AG10803 (cell line): ENCODE measurements around the gene DGLUCY.
"Not testable (repeated sequence)": the region's sequence is repeated elsewhere in the genome, so short reads cannot be mapped to it uniquely, and the experiment has no call there.

Experiments
- DNase-seq: peaks from one replicate; pipeline ENCODE4 v3.0.0; 2010; ENCODE audit warnings: low read depth
- H3K4me3 ChIP-seq: 2 replicates; pipeline ENCODE4 v1.5.1; 2011; ENCODE audit warnings: mild to moderate bottlenecking, low read length, control low read depth
- CTCF ChIP-seq: conservative IDR thresholded peaks from 2 replicates; pipeline ENCODE4 v1.5.1; 2011; ENCODE audit warnings: mild to moderate bottlenecking, low read length, control low read depth, inconsistent platforms

DGLUCY gene

GRCh38 chr14:91092073-91092472 lies 21.8 kb upstream of the DGLUCY start:
- H3K4me3 ChIP-seq: no peak overlapping the region
- no peak for DNase-seq
- TF ChIP-seq CTCF: no peak

- not testable (repeated sequence) for DNase-seq, H3K4me3 ChIP-seq
Measured at GRCh38 chr14:91093743-91094472, 20.0 kb upstream of the DGLUCY start.

GRCh38 chr14:91094772-91095171 lies 19.1 kb upstream of the DGLUCY start:
- no peak for TF ChIP-seq CTCF
- no peak overlapping the region for H3K4me3 ChIP-seq
- DNase-seq: no peak

- no peak overlapping the region for H3K4me3 ChIP-seq
- DNase-seq: no peak
- no peak for TF ChIP-seq CTCF
Measured at GRCh38 chr14:91095178-91095577, 18.7 kb upstream of the DGLUCY start.

- not testable (repeated sequence) for DNase-seq, H3K4me3 ChIP-seq
Measured at GRCh38 chr14:91097657-91098056, 16.2 kb upstream of the DGLUCY start.

- no peak for TF ChIP-seq CTCF
- DNase-seq: no peak
- H3K4me3 ChIP-seq: no peak overlapping the region
Measured at GRCh38 chr14:91098591-91098990, 15.3 kb upstream of the DGLUCY start.

- no peak for TF ChIP-seq CTCF
- DNase-seq: no peak
- H3K4me3 ChIP-seq: no peak overlapping the region
Measured at GRCh38 chr14:91100102-91100501, 13.8 kb upstream of the DGLUCY start.

GRCh38 chr14:91103116-91103515 lies 10.8 kb upstream of the DGLUCY start:
- no peak overlapping the region for H3K4me3 ChIP-seq
- DNase-seq: no peak
- no peak for TF ChIP-seq CTCF
